ENCODE measurements around the gene PGS1. TPM values are rescaled to one million over a fixed set of nuclear protein-coding genes. Genes with fewer than 3 reads are reported as not detected.

Gene PGS1
- total RNA-seq, 1 donor from 2014 or later, result 35.4 TPM

DNA sequence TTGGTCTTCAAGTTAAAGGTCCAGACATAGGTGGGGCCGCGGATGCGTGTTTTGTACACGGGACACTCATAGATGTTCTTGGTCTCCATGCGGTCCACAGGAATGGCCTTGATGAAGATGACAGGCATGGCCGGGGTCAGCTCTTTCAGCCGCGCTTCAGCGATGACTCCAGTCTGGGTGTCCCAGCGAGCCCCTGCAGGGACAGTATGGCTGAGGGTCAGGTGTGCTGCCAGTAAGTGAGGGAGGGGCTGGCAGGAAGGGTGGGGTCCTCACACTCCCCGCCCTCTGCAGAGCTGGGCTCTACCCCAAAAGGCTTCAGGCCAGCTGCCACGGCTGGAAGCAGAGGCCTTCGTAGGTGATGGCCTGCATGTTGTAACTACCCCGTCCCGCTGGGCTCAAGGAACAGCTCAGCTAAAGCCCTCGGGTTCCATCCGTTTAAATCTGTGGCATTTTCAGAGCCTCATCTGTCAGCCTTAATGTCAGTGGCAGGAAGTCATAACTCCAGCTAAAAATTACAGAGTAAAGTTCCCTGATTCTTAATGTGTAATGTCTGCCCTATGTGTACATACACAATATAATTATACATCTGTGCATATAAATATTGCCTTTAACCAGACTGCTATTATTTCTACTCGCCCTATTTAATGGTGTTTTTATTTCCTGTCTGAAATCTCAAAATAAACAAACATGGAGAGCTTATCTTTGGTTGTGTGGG lies 45.7 kb downstream of the PGS1 start:
- DNase-seq (ENCODE audit: low spot score), result no peak

DNA sequence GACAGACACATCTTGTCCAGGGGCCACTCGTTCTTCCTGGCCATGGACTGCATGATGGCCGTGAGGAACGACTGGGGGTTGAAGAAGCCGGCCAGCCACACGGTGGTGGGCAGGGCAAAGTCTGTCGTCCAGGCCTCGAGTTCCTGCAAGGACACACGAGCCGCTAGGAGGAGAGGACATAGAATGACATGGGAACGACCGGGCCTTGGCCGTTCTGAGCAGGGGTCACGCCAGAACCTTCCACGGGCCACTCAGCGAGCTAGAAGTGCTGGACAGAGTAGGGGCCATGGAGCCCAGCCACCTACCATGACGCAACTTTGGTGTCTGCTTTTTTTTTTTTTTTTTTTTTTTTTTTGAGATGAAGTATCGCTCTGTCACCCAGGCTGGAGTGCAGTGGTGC lies 47.0 kb downstream of the PGS1 start:
- no peak for DNase-seq (ENCODE audit: low spot score)

DNA sequence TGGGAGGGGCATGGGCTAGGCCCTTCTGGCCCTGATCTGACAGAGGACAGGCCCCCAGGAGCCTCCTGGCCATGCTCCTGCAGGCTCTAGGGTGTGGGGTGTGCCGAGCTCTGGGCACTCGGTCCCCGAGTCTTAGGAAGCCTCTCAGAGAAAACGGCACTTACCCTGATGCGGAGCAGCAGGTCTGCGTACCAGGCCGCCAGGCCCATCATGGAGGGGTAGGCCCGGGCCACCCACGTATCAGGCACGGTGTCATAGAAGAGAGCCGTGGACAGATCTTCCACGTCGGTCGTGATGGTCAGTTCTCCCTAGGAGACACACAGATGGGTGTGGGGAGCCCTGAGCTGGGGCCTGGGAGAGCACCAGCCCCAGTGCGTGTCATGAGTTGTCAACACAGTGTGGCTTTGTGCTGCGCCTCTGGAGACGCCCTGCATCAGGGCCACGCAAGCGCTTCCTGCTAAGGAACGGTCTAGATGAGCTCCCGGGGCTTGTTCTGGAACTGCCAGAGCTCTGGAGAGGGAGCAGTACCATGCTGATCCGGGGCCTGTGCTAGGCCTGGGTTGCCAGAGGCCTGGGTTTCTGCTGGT lies 47.9 kb downstream of the PGS1 start:
- no peak for DNase-seq (ENCODE audit: low spot score)

DNA sequence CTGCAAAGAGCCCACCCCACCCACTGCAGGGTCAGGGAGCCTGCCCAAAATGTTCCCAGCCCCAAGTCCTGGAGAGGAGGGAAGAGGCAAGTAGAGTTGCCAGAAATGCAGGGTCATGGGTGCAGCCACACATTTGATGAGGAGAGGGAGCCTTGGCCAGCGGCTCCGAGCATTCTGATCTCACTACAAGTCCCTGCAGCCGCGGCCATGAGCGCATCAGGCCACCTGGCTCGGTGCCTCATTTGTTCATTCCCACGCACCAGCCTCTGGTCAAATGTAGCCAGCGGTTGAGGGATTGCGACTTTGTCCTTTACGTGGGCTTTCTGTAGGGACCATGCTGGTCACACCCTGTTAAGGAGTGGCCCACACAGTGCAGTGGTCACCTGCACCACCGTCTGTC lies 48.7 kb downstream of the PGS1 start:
- DNase-seq (ENCODE audit: low spot score), result no peak

DNA sequence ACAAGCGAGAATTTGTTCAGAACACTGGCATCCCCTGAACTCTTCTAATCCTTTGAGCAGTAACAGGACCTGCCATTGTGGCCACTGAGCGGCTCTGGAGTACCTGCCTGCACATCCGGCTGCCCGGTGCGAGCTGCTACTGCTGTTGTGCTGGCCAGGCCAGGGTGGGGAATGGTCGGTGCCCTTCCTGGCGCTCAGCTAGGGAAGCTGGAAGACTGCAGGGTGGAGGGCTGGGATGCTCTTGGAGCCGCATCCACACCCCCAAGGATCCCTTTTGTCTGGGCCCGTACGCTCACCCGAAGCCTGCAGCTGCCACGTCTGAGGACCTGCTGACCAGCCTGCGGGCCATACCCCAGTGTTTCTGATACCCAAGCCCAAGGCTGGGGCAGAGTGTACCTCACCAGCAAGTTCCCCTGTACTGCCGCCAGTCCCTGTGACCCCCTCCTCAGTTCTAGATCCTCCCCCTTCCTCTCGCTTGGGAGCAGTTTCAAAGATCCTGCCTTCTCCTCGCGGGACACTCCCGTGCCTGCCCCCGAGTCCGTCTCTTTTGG lies 49.7 kb downstream of the PGS1 start:
- no peak for DNase-seq (ENCODE audit: low spot score)

DNA sequence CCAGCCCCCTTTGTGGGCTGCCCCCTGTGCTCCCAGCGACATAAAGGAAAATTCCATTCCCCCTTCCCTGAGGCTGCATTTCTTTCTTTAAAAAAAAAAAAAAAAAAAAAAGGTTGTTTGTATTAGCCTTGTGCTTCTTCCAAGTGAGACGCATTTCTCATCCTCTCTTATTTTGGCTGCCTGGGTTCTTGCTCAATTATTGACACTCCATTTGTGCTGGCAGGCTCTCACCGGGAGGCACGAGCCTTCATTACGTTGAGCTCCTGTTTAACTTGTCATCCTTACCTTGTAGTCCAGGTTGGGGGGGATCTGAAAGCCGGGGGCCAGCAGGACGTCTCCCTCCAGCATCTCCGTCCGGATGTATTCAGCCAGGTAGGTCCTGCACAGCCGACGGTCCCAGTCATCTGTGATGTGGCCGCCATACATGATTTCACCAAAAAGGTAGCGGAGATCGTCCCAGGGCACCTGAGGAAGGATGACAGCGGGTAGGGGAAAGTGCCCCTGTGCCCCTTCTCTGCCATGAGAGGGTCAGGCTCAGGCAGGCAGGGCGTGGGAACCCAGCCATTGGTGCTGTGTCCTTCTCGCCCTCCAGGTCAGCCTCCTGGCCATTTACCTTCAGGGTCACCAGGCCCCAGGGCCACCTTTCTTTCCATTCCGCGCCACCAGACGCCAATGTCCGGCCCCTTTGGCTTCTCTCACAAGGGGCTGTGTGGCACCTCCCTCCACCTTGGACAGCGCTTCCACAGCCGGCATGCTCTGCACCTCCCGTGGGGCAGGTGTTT lies 50.6 kb downstream of the PGS1 start:
- DNase-seq (ENCODE audit: low spot score), result no peak

DNA sequence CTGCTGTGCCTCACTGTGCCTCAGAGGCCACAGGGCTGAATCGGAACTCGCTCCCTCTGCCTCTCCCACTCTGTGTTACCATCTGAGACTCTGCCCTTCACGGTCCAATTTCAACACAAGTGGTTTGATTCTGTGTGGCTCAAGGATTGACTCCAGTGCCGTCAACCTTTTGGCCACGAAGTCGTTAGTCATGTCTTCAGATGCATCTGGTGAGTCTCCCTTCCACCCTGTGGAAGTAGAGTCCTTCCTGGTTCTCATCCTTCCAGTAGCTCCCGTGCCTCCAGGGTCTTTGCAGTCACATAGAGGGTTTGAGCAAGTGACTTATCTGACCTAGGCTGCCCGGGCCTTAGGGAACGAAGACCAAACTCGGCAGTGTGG lies 51.2 kb downstream of the PGS1 start:
- no peak for DNase-seq (ENCODE audit: low spot score)

DNA sequence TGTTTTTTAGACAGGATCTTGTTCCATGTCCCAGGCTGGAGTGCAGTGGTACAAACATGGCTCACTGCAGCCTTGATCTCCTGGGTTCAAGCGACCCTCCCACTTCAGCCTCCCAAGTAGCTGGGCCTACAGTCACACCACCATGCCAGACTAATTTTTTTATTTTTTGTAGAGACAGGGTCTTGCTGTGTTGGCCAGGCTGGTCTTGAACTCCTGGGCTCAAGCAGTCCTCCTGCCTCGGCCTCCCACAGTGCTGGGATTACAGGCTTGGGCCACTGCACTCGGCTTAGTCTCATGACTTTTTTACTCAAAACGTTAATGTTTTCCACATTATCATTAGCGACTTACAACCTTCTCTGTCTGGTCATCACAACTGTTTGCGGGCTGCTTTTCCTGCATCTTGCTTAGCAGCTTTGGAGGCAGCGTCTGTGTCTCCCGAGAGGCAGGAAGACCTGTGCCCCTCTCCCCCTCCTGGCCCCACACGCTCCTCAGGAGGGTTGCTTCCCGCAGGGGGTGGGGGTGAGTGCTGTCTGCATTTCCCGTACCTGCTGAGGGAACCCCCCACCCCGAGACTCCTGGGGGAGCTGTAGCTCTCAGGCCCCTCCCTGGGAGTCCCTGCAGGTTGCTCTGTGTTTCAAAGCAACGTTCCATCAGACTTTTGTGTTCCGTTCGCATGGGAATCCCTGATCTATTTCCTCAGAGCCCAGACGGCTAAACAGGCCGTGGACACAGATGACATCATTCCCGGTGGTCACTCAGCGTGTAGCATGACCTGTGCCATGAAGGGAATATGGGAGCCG lies 52.6 kb downstream of the PGS1 start:
- DNase-seq (ENCODE audit: low spot score), result no peak

DNA sequence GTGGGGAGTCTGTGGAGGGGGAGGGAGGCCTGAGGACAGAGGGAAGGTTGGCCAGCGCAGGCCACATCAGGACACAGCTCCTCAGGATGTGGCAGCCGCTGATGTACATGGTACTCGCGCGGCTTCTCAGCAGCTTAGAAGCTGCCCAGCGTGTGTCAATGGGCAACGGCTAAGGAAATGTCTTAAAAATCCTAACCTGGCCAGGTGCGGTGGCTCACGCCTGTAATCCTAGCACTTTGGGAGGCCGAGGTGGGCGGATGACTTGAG lies 53.2 kb downstream of the PGS1 start:
- no peak for DNase-seq (ENCODE audit: low spot score)

DNA sequence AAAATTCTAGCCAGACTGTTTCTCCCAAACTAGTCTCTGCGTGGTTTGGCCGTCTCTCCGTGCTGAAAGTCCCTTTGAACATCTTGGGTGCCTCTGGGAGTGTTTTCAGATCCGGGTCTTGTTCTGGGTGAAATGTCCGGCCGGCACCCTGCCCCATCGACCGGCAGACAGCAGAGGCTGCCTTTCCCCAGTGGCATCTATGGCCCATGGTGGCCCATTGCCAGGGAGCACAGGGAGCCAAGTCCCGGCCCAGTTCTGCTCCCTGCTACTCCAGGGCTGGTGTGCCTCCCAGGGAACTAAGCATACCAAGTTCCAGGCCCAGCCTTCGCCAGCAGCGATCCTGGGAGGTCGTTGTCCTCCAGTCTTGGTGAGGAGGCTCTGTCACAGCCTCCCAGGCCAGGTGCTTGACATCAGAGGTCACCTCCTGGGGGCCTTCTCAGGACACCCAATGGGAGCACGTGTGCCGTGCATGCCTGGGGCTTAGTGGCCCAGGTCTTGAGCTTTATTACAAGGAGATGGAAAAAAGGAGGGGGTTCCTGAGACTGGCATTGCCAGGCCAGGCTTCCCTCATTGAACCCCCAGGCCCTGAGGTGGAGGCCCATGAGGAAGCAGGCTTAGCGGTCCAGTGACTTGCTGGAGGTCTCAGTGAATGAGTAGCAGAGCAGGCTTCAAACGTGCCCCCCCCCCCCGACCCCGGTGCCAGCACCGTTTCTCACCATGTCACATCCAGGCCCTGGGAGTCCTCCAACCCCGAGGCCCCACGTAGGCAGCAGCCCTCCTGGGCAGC lies 54.0 kb downstream of the PGS1 start:
- no peak for DNase-seq (ENCODE audit: low spot score)

DNA sequence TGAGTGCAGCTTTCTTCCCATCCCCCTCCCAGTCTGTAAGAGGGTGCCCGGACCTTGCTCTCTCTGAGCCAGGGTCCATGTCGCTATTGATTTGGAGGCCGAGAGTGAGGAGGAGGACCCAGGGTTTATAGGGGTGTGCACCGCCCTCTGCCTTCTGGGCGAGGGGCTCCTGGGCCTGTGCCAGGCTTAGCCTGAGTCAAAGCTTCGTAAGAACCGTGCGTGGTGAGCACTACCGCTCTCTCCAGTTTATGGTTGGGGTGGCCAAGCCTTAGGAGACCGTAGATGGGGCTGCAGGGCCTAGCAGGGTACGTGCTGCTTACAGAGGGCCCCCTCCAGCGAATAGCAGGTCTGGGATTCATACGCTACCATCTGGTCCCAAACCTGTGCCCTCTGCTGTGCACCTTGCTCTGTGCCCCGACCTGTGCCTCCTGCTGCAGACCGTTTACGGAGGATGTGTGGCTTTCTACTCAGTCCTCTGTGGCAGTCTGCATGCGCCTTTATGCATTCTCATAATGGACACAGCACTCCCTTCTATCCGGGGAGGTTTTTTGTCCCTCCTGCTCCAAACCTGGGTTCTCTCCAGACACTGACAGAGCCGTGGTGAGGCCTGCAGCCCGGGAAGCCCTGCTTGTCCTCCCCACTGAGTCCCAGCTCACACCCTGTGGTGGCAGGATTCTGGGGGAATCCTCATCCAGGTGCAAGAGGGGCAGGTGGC lies 54.7 kb downstream of the PGS1 start:
- no peak for DNase-seq (ENCODE audit: low spot score)

DNA sequence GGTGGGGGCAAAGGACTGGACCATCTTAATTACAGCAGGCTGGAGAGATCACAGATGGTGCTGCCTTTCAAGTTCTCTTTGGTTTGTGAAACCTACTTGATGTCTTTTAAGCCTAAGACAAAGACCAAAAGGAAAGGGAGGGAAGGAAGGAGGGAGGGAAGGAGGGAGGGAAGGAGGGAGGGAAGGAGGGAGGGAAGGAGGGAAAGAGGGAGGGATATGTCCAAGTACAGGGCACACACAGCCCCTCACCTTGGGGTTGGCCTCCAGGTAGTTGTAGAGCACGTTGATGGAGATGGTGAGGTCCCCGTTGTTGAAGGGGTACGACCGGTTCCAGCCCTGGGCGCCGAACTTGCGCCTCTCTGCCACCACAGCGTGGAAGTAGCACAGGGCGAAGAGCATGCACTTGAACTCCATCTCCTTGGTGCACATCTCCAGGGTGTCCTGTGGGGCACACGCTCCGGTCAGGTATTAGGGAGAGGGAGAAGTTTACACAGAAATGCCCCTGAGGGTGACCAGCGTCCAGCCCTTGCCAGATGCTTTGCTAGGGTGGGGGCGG lies 55.4 kb downstream of the PGS1 start:
- no peak for DNase-seq (ENCODE audit: low spot score)

DNA sequence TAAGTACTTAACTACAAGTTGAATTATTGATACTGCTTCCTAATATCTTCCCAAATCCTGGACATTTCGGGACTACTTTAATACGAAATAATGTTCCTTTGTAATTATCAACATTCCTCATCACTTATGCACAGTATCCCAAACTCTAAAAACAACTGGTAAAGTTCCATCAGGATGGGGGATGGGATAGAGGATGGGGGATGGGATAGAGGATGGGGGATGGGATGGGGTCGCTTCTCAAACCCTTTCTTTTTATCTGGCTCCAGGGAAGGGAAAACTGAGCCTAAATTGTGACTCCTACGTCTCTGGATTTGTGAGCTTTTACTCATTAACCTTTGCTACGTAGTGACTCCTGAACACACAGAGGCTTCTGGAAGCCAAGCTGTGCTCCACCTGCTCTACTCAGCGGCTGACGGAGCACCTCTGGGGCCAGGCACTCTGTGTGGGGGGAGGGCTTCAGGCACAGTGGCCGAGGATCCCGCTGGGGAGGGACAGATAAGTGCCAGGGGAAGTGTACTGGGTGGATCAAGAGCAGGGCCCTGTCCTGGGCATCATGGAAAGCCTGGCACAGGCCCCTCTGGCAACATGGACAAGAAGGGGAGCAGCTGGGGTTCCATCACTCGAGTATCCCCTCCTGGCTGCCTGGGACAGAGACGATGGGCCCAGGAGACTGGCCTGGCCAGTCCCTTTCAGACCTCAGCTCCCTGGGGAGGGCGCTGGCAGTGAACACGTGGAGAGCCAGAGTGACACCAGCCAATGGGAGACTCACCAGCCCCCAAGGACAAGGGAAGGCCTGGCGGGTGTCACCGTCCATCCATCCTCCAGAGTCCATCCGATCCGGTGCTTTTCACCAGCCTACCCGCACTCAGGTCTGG lies 56.2 kb downstream of the PGS1 start:
- no peak for DNase-seq (ENCODE audit: low spot score)

DNA sequence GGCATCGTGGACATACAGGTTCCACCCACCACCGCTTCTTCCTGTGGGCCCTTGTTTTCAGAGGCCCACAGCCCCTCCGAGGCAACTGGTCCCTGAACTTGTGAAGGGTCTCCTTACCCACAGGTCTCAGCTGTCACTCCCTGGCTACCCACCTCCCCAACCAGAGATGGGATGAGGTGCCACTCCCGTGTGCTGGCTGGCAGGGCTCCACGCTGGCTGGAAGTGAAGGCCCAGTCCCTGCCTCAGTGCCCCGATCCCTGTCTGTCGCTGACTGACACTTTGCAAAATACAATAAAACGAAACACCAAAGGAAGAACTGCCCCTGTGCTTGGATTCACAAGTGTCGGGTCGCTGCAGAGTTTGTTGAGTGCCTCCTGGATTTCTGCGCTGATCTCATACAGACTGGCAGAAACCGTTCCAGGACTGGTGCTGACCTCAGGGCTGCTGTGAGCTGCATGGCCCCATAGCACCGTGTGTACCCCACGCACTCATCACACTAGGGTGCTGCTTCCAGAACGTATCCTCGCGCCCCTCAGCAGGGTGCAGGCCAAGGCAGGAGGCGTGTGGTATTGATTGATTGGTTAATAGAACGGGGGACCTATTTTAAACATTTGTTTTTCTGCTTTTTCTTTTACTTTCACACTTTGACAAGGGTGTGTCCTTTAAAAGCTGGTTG lies 57.0 kb downstream of the PGS1 start:
- DNase-seq (ENCODE audit: low spot score), result no peak

DNA sequence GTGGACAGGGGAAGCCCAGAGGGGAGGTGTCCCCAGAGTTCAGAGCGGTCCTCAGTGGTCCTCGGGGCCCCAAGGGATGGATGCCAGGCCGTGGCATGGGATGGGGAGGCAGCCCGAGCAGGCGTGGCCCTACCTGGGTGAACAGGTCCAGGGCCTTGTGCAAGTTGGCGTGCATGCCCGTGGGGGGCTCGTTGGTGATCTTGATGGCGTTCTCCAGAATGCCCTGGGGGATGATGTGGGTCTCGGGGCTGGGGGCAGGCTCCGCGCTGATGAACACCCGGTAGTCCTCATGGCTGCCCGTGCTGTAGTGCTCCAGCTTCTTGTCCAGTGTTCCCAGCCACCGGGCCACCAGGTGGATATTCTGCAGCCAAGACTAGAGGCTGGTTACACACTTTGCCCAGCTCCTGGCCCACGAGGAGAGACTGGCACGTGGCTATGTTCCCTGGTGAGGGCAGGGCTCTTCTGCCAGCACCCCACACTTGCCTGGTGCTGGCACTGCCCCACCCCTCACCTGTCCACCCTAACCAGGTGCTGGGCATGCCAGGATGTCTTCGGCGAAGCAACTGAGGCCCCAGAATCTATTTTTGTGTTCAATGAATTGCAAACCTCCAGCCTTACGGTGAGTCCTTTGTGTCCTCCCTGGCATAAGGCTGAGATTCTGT lies 59.2 kb downstream of the PGS1 start:
- DNase-seq (ENCODE audit: low spot score), result no peak

DNA sequence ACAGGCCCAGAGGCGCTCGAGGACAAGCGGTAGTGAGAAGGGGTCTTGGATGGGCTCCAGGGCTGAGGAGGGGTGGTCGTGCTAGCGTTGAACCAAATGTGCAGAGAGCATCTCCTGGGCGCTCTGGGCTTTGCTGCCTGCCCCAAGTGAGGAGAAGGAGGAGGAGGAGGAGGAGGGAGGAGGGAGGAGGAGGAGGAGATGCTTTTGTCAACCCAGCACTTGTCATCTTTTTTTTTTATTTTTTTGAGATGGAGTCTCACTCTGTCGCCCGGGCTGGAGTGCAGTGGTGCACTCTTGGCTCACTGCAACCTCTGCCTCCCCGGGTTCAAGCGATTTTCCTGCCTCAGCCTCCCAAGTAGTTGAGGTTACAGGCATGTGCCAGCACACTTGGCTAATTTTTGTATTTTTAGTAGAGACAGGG lies 59.8 kb downstream of the PGS1 start:
- no peak for DNase-seq (ENCODE audit: low spot score)

DNA sequence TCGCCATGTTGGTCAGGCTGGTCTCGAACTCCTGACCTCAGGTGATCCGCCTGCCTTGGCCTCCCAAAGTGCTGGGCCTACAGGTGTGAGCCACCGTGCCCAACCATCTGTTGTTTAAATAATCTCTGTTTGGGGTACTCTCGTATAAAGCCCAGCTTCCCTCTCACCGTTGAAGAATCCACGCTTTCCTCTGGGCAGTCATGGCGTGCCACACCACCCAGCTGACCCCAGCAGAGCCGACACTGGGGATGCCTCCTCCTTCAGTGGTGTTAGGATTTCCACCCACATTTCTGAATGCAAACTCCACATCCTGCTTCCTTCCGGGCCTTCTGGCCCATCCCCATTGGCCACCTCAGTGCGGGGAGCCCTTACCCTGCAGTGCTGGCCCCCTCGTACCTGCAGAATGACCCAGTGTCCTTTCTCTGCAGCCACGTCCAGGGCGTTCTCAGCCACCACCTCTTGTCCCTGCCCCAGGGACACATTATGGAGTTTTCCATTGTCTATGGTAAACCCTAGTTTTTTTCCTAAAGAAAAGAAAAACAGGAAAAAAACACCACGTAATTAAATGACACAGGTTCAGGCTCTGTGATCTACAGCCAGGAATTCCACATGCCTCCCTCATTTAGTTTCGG lies 60.4 kb downstream of the PGS1 start:
- no peak for DNase-seq (ENCODE audit: low spot score)
